ENCODE measurements around the gene SPAG5.

GRCh38 chr17:28616281-28616680, 17.5 kb upstream of the SPAG5 start:
- no peak for TF ChIP-seq CTCF (IDR thresholded peaks at IDR 0.05)
- TF ChIP-seq EZH2 (IDR thresholded peaks at IDR 0.05): no peak
- no peak for TF ChIP-seq EZH2phosphoT487 (IDR thresholded peaks at IDR 0.05)
